ENCODE data around the gene LYG2.
"Not testable (repeated sequence)": the region's sequence is repeated elsewhere in the genome, so short reads cannot be mapped to it uniquely, and the experiment has no call there.

The LYG2 gene

GRCh38 chr2:99200076-99200800, 55.2 kb downstream of the LYG2 start:
- DNase-seq: no peak

- no peak for DNase-seq
These were observed 57.2 kb downstream of the LYG2 start for GRCh38 chr2:99198103-99198841.

GRCh38 chr2:99192364-99192763, 63.1 kb downstream of the LYG2 start:
- DNase-seq: not testable (repeated sequence)
